HepG2 (cell line): Measurements from ENCODE around the gene SSC5D. TPM values are rescaled to one million over a fixed set of nuclear protein-coding genes. Genes with fewer than 3 reads are reported as not detected.
A peak's percentile ranks its signal among the peaks of the same experiment; 100 is the strongest.

Experiments
- ATF3 ChIP-seq: sonication (generic); formaldehyde crosslinking; IDR thresholded peaks from 2 replicates; pipeline ENCODE4 v1.4.0; 2020; ENCODE audit warnings: missing genetic modification reagents
- DRAP1 ChIP-seq: IDR thresholded peaks from 2 replicates; pipeline ENCODE4 v1.6.1; 2016; ENCODE audit warnings: missing genetic modification reagents, missing compliant biosample characterization
- FOXA1 ChIP-seq, 2 experiments: fragments of 450-650 bp in 1 of 2; sonication (generic) in 1 of 2; formaldehyde crosslinking in 1 of 2; IDR thresholded peaks; 2 replicates each; pipeline versions ENCODE4 v1.4.0 to v1.6.1; 2016 to 2020; ENCODE audit warnings: missing genetic modification reagents in 1 of 2
- KAT7 ChIP-seq: IDR thresholded peaks from 2 replicates; pipeline ENCODE4 v1.6.1; 2018; ENCODE audit warnings: borderline replicate concordance, missing compliant biosample characterization
- KDM2A ChIP-seq: sonication (generic); formaldehyde crosslinking; IDR thresholded peaks from 2 replicates; pipeline ENCODE4 v1.4.0; 2020; ENCODE audit warnings: low read depth, missing genetic modification reagents, borderline replicate concordance
- KDM3A ChIP-seq: IDR thresholded peaks from 2 replicates; pipeline ENCODE4 v1.6.1; 2018; ENCODE audit warnings: low read depth, missing compliant biosample characterization
- KDM5B ChIP-seq: sonication (generic); formaldehyde crosslinking; IDR thresholded peaks from 2 replicates; pipeline ENCODE4 v1.4.0; 2020; ENCODE audit warnings: missing genetic modification reagents, mild to moderate bottlenecking, borderline replicate concordance
- LRRFIP1 ChIP-seq: sonication (generic); formaldehyde crosslinking; conservative IDR thresholded peaks from 2 replicates; pipeline ENCODE4 v1.4.0; 2020; ENCODE audit warnings: missing genetic modification reagents
- SNAPC4 ChIP-seq: sonication (generic); formaldehyde crosslinking; IDR thresholded peaks from 2 replicates; pipeline ENCODE4 v1.4.0; 2020; ENCODE audit warnings: mild to moderate bottlenecking, missing genetic modification reagents
- TEAD3 ChIP-seq: optimal IDR thresholded peaks from 2 replicates; pipeline ENCODE3; 2016; ENCODE audit warnings: borderline replicate concordance
- TFDP2 ChIP-seq: sonication (generic); formaldehyde crosslinking; IDR thresholded peaks from 2 replicates; pipeline ENCODE4 v1.4.0; 2020; ENCODE audit warnings: missing genetic modification reagents
- TGIF2 ChIP-seq: IDR thresholded peaks from 2 replicates; pipeline ENCODE4 v1.6.1; 2016; ENCODE audit warnings: control low read depth, missing compliant biosample characterization
- ZNF20 ChIP-seq: sonication (generic); formaldehyde crosslinking; IDR thresholded peaks from 2 replicates; pipeline ENCODE4 v1.4.0; 2020; ENCODE audit warnings: mild to moderate bottlenecking, moderate library complexity, missing genetic modification reagents
- ZNF274 ChIP-seq: sonication (generic); formaldehyde crosslinking; IDR thresholded peaks from 2 replicates; pipeline ENCODE4 v1.5.1; 2020; ENCODE audit warnings: mild to moderate bottlenecking, missing genetic modification reagents
- ZNF34 ChIP-seq: sonication (generic); formaldehyde crosslinking; IDR thresholded peaks from 2 replicates; pipeline ENCODE4 v1.4.0; 2020; ENCODE audit warnings: mild to moderate bottlenecking, missing genetic modification reagents, borderline replicate concordance
- ZNF512 ChIP-seq: sonication (generic); formaldehyde crosslinking; IDR thresholded peaks from 2 replicates; pipeline ENCODE4 v1.4.0; 2020; ENCODE audit warnings: mild to moderate bottlenecking, missing genetic modification reagents
- ZNF546 ChIP-seq: sonication (generic); formaldehyde crosslinking; conservative IDR thresholded peaks from 2 replicates; pipeline ENCODE4 v1.8.1; 2023; ENCODE audit warnings: mild to moderate bottlenecking, missing genetic modification reagents
- ZNF549 ChIP-seq: sonication (generic); formaldehyde crosslinking; IDR thresholded peaks from 2 replicates; pipeline ENCODE4 v1.5.0; 2020; ENCODE audit warnings: missing genetic modification reagents
- polyA plus RNA-seq, 8 experiments: library from polyadenylated mRNA; depleted of rRNA in 3 of 8; stranded (reverse) in 7 of 8; unstranded in 1 of 8; fragments of >200 nt; fragmentation: Illumina TruSeq in 4 of 8; extraction: Trizol in 4 of 8; gene quantifications; 2 replicates each; pipeline versions ENCODE4 v1.2.1 to v1.2.3, GENCODE V29; 2011 to 2016; ENCODE audit warnings: low read depth in 4 of 8, missing spikeins in 1 of 8, mixed read lengths in 1 of 8; ENCODE audit not compliant: insufficient read depth in 1 of 8
- total RNA-seq, 5 experiments: library from RNA; depleted of rRNA; stranded (reverse); fragments of >200 nt; fragmentation: Illumina TruSeq; extraction: Trizol; gene quantifications; 2 replicates each; pipeline ENCODE4 v1.2.3, GENCODE V29; 2016; ENCODE audit warnings: low read depth in 1 of 5

The SSC5D gene
- total and polyA plus RNA-seq, 2 of the 13 experiments (the other 11 are each of a cell fraction or from before 2014, with no cell fraction given), result not detected

GRCh38 chr19:55546822-55547614 lies 58.8 kb downstream of the SSC5D start (continued):
- TF ChIP-seq TEAD3 (CRISPR knock-in tag) (no peak), ZNF274 (no peak), TFDP2 (no peak), ZNF512 (CRISPR knock-in tag) (no peak), TGIF2 (CRISPR knock-in tag) (0 out of 2 replicates have a peak, but pooled peaks have one; percentile 24), LRRFIP1 (CRISPR knock-in tag) (no peak), ATF3 (CRISPR knock-in tag) (no peak), SNAPC4 (CRISPR knock-in tag) (no peak), ZNF20 (CRISPR knock-in tag) (no peak), ZNF546 (CRISPR knock-in tag) (no peak), ZNF34 (CRISPR knock-in tag) (no peak), KDM5B (CRISPR knock-in tag) (no peak), ZNF549 (no peak), KAT7 (CRISPR knock-in tag) (no peak), DRAP1 (no peak), KDM3A (CRISPR knock-in tag) (no peak), KDM2A (CRISPR knock-in tag) (peak; percentile 54; the same call in 1 of the 2 replicates), FOXA1 (IDR thresholded peaks at IDR 0.05) (no peak), FOXA1 (CRISPR knock-in tag; IDR thresholded peaks at IDR 0.05) (no peak)
